ENCODE measurements around the gene VEGFD.
"Not testable (repeated sequence)": the region's sequence is repeated elsewhere in the genome, so short reads cannot be mapped to it uniquely, and the experiment has no call there.

VEGFD gene

GRCh38 chrX:15356444-15356843 is 27.8 kb downstream of the VEGFD start:
- DNase-seq, result no peak

- no peak for DNase-seq
These were observed 33.8 kb downstream of the VEGFD start for GRCh38 chrX:15350329-15350996.

GRCh38 chrX:15349046-15349445 is 35.2 kb downstream of the VEGFD start:
- DNase-seq, result peak; percentile 68

GRCh38 chrX:15345976-15346375 is 38.2 kb downstream of the VEGFD start:
- no peak for DNase-seq

- no peak for DNase-seq
These were observed 40.1 kb downstream of the VEGFD start for GRCh38 chrX:15344106-15344505.

GRCh38 chrX:15343075-15343476 is 41.1 kb downstream of the VEGFD start:
- DNase-seq, result no peak

- DNase-seq, result no peak
These were observed 43.3 kb downstream of the VEGFD start for GRCh38 chrX:15340867-15341266.

- DNase-seq, result no peak
These were observed 48.2 kb downstream of the VEGFD start for GRCh38 chrX:15336023-15336413.

GRCh38 chrX:15335135-15336022 is 48.8 kb downstream of the VEGFD start, which contains the start of gene PIGA:
Gene PIGA (minus strand): TSS chrX:15335523. CDS start chrX:15331930, 3,593 bp downstream.
- DNase-seq, result peak; percentile 96

GRCh38 chrX:15334561-15334960 is 49.7 kb downstream of the VEGFD start:
- no peak for DNase-seq

GRCh38 chrX:15328821-15329220 is 55.4 kb downstream of the VEGFD start:
- no peak for DNase-seq

- DNase-seq, result no peak
These were observed 56.1 kb downstream of the VEGFD start for GRCh38 chrX:15328131-15328530.

GRCh38 chrX:15322472-15322871 is 61.7 kb downstream of the VEGFD start:
- no peak for DNase-seq

- no peak for DNase-seq
These were observed 62.1 kb downstream of the VEGFD start for GRCh38 chrX:15322072-15322471.

GRCh38 chrX:15321447-15321846 is 62.8 kb downstream of the VEGFD start:
- DNase-seq, result no peak

GRCh38 chrX:15320297-15320696 is 63.9 kb downstream of the VEGFD start:
- no peak for DNase-seq

- DNase-seq, result no peak
These were observed 65.1 kb downstream of the VEGFD start for GRCh38 chrX:15319075-15319474.

- DNase-seq, result no peak
These were observed 68.7 kb downstream of the VEGFD start, which contains the start of gene ASB11 for GRCh38 chrX:15315509-15315908. Gene ASB11 (minus strand): TSS chrX:15315640. CDS start chrX:15315605, 35 bp downstream.

GRCh38 chrX:15314472-15314871 is 69.7 kb downstream of the VEGFD start:
- no peak for DNase-seq

GRCh38 chrX:15311119-15311518 is 73.1 kb downstream of the VEGFD start:
- DNase-seq, result no peak

GRCh38 chrX:15310117-15310516 is 74.1 kb downstream of the VEGFD start:
- peak; percentile 61 for DNase-seq

- DNase-seq, result not testable (repeated sequence)
These were observed 78.3 kb downstream of the VEGFD start for GRCh38 chrX:15305899-15306298.

- DNase-seq, result no peak
These were observed 82.3 kb downstream of the VEGFD start for GRCh38 chrX:15301924-15302323.
